DMS114 treated with DMSO at 0.1 percent for 48 hours (cell line): ENCODE data around the gene ACOT11.

ENCODE experiments used
- DNase-seq: peaks from one replicate; lab custom pipeline; 2025; ENCODE audit not compliant: unreplicated experiment; lab: John Stamatoyannopoulos, UW

ACOT11 gene

GRCh38 chr1:54583871-54584270, 35.8 kb downstream of the ACOT11 start:
- no peak for DNase-seq

GRCh38 chr1:54584575-54584974, 36.5 kb downstream of the ACOT11 start:
- DNase-seq = no peak

GRCh38 chr1:54585181-54586066, 37.4 kb downstream of the ACOT11 start:
- DNase-seq = no peak

- DNase-seq = no peak
Measured at GRCh38 chr1:54588377-54588776, 40.3 kb downstream of the ACOT11 start.

GRCh38 chr1:54591127-54591756, 43.2 kb downstream of the ACOT11 start:
- no peak for DNase-seq

GRCh38 chr1:54593571-54594160, 45.6 kb downstream of the ACOT11 start:
- no peak for DNase-seq

- DNase-seq = no peak
Measured at GRCh38 chr1:54594463-54594862, 46.4 kb downstream of the ACOT11 start.

GRCh38 chr1:54595956-54596498, 48.0 kb downstream of the ACOT11 start:
- DNase-seq = no peak

GRCh38 chr1:54596756-54597155, 48.7 kb downstream of the ACOT11 start:
- no peak for DNase-seq

- no peak for DNase-seq
Measured at GRCh38 chr1:54597455-54598030, 49.5 kb downstream of the ACOT11 start.

GRCh38 chr1:54599211-54599823, 51.3 kb downstream of the ACOT11 start:
- no peak for DNase-seq

GRCh38 chr1:54600947-54601721, 53.1 kb downstream of the ACOT11 start:
- DNase-seq = no peak

GRCh38 chr1:54601730-54602129, 53.7 kb downstream of the ACOT11 start:
- DNase-seq = no peak

- DNase-seq = no peak
Measured at GRCh38 chr1:54602554-54602953, 54.5 kb downstream of the ACOT11 start.

GRCh38 chr1:54603241-54603640, 55.2 kb downstream of the ACOT11 start:
- DNase-seq = no peak

- DNase-seq = no peak
Measured at GRCh38 chr1:54604051-54604450, 56.0 kb downstream of the ACOT11 start.

- no peak for DNase-seq
Measured at GRCh38 chr1:54604572-54605370, 56.7 kb downstream of the ACOT11 start.

- DNase-seq = no peak
Measured at GRCh38 chr1:54606096-54606989, 58.3 kb downstream of the ACOT11 start.

GRCh38 chr1:54606990-54607325, 58.9 kb downstream of the ACOT11 start:
- DNase-seq = no peak
